ENCODE measurements around the gene SCN5A.

DNA sequence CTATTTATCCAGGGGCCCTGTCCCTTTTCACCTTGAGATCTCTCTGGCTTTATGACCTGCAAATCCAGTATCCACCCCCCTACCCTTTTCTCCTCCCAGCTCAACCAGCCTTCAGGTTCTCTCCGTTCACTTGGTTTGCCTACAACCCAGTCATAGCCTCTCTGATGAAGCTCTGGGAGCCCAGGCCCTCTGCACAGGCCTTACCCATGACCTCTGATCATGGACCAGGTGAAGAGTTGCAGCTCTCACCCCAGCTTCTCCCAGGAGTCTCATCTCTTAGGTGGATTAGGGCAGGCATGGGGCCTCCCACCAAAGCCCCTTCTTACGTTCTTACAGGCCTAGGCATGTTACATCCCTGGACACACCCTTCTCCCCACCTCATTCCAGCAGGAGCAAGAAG is 93.6 kb downstream of the SCN5A start:
- TF ChIP-seq POLR2A (IDR thresholded peaks at IDR 0.05; ENCODE audit: low read depth, low read length) (no peak), POLR2AphosphoS5 (IDR thresholded peaks at IDR 0.05; ENCODE audit: low read depth, low read length) (no peak)
